ENCODE data around the gene CDK5RAP1.
A peak's percentile ranks its signal among the peaks of the same experiment; 100 is the strongest.

Gene CDK5RAP1

DNA sequence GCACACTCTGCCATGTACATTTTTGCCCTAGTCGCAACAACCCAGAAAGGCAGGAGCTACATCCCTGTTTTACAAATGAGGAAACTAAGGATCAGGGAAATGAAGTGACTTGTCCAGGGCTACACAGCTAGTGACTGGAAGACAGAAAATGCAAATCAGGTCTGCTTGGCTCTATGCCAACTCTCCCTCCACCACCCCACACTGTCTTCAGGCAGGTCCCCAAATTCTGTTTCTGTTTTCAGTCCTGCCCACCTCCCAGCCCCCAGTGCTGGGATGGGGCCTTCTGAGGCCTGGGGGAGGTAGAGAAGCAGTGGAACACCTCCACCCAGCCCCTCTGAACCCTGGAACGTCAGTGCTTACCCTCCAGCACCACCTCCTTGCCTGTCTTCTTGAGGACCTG lies 37.2 kb upstream of the CDK5RAP1 start:
- TF ChIP-seq ZNF8 (CRISPR knock-in tag; IDR thresholded peaks at IDR 0.05) (no peak), PPARA (CRISPR knock-in tag; IDR thresholded peaks at IDR 0.05; ENCODE audit: borderline replicate concordance) (no peak)

DNA sequence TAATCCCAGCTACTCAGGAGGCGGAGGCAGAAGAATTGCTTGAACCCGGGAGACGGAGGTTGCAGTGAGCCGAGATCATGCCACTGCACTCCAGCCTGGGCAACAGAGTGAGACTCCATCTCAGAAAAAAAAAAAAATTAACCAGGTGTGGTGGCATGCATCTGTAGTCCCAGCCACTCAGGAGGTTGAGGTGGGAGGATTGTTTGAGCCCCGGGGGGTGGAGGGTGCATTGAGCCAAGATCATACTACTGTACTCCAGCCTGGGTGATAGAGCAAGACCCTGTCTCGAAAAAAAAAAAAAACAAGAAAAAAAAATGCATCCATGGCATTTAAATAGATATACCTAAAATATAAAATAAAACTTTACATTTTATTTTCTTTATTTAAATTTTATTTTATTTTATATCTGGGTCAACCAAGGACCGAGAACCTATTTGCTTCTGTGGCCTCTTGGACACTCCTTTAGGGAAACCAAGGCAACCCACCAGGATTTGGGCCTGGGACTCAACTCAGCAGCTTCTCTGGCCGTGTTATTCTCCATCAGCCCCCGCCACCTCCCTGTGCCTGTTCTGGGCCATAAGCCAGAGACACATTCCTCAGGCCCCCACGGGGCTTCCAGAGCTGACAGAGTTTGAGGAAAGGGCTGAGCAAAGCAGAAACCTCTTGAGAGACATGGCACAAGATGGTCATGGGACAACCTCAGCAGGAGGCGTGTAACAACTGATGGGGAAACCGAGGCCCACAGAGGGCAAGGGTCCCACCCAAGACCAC lies 36.0 kb upstream of the CDK5RAP1 start:
- ATAC-seq, result peak; percentile 39; the same call in 1 of the 3 replicates
- TF ChIP-seq BACH2 (CRISPR knock-in tag; IDR thresholded peaks at IDR 0.05; ENCODE audit: borderline replicate concordance) (no peak), TCF4 (CRISPR knock-in tag; IDR thresholded peaks at IDR 0.05; ENCODE audit: borderline replicate concordance) (no peak), ZC3H10 (CRISPR knock-in tag; IDR thresholded peaks at IDR 0.05) (no peak), ZFP30 (CRISPR knock-in tag; IDR thresholded peaks at IDR 0.05) (no peak), ISL1 (CRISPR knock-in tag; IDR thresholded peaks at IDR 0.05) (no peak), ZNF8 (CRISPR knock-in tag; IDR thresholded peaks at IDR 0.05) (no peak), POU6F1 (CRISPR knock-in tag; IDR thresholded peaks at IDR 0.05; ENCODE audit: borderline replicate concordance, low read depth) (no peak), ZFP3 (CRISPR knock-in tag; IDR thresholded peaks at IDR 0.05) (no peak), PATZ1 (CRISPR knock-in tag; IDR thresholded peaks at IDR 0.05; ENCODE audit: borderline replicate concordance) (no peak), GLIS3 (CRISPR knock-in tag; IDR thresholded peaks at IDR 0.05) (no peak), PPARA (CRISPR knock-in tag; IDR thresholded peaks at IDR 0.05; ENCODE audit: borderline replicate concordance) (no peak), ARNTL (CRISPR knock-in tag; IDR thresholded peaks at IDR 0.05; ENCODE audit: borderline replicate concordance, low read depth) (no peak), ZNF565 (CRISPR knock-in tag; conservative IDR thresholded peaks at IDR 0.05; ENCODE audit: low read depth) (no peak), RARB (CRISPR knock-in tag; IDR thresholded peaks at IDR 0.05) (no peak), ESRRG (CRISPR knock-in tag; IDR thresholded peaks at IDR 0.05) (no peak)
- TF ChIP-seq, protein P1, sequence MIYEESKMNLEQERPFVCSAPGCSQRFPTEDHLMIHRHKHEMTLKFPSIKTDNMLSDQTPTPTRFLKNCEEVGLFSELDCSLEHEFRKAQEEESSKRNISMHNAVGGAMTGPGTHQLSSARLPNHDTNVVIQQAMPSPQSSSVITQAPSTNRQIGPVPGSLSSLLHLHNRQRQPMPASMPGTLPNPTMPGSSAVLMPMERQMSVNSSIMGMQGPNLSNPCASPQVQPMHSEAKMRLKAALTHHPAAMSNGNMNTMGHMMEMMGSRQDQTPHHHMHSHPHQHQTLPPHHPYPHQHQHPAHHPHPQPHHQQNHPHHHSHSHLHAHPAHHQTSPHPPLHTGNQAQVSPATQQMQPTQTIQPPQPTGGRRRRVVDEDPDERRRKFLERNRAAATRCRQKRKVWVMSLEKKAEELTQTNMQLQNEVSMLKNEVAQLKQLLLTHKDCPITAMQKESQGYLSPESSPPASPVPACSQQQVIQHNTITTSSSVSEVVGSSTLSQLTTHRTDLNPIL (CRISPR knock-in tag; IDR thresholded peaks at IDR 0.05; ENCODE audit: low read depth), result no peak
- TF ChIP-seq, protein P2, sequence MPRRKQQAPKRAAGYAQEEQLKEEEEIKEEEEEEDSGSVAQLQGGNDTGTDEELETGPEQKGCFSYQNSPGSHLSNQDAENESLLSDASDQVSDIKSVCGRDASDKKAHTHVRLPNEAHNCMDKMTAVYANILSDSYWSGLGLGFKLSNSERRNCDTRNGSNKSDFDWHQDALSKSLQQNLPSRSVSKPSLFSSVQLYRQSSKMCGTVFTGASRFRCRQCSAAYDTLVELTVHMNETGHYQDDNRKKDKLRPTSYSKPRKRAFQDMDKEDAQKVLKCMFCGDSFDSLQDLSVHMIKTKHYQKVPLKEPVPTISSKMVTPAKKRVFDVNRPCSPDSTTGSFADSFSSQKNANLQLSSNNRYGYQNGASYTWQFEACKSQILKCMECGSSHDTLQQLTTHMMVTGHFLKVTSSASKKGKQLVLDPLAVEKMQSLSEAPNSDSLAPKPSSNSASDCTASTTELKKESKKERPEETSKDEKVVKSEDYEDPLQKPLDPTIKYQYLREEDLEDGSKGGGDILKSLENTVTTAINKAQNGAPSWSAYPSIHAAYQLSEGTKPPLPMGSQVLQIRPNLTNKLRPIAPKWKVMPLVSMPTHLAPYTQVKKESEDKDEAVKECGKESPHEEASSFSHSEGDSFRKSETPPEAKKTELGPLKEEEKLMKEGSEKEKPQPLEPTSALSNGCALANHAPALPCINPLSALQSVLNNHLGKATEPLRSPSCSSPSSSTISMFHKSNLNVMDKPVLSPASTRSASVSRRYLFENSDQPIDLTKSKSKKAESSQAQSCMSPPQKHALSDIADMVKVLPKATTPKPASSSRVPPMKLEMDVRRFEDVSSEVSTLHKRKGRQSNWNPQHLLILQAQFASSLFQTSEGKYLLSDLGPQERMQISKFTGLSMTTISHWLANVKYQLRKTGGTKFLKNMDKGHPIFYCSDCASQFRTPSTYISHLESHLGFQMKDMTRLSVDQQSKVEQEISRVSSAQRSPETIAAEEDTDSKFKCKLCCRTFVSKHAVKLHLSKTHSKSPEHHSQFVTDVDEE (CRISPR knock-in tag; IDR thresholded peaks at IDR 0.05), result no peak

More for the DNA sequence above, 37.2 kb upstream of the CDK5RAP1 start:
- ATAC-seq, result no peak

- ATAC-seq, result no peak
- no peak for TF ChIP-seq GLIS3 (CRISPR knock-in tag; IDR thresholded peaks at IDR 0.05)
- TF ChIP-seq ZFP30 (CRISPR knock-in tag; IDR thresholded peaks at IDR 0.05), result no peak
- TF ChIP-seq TCF4 (CRISPR knock-in tag; IDR thresholded peaks at IDR 0.05; ENCODE audit: borderline replicate concordance), result no peak
- no peak for TF ChIP-seq ARNTL (CRISPR knock-in tag; IDR thresholded peaks at IDR 0.05; ENCODE audit: borderline replicate concordance, low read depth)
These were observed 33.1 kb upstream of the CDK5RAP1 start for GRCh38 chr20:33434434-33434833.

- 0 out of 3 replicates have a peak, but pooled peaks have one; percentile 21 for ATAC-seq
- no peak for TF ChIP-seq TCF4 (CRISPR knock-in tag; IDR thresholded peaks at IDR 0.05; ENCODE audit: borderline replicate concordance)
- TF ChIP-seq, protein P1 (CRISPR knock-in tag; IDR thresholded peaks at IDR 0.05; ENCODE audit: low read depth), result no peak
- TF ChIP-seq, protein P2 (CRISPR knock-in tag; IDR thresholded peaks at IDR 0.05), result no peak
- TF ChIP-seq RARB (CRISPR knock-in tag; IDR thresholded peaks at IDR 0.05), result no peak
- no peak for TF ChIP-seq ZNF565 (CRISPR knock-in tag; conservative IDR thresholded peaks at IDR 0.05; ENCODE audit: low read depth)
- TF ChIP-seq ARNTL (CRISPR knock-in tag; IDR thresholded peaks at IDR 0.05; ENCODE audit: borderline replicate concordance, low read depth), result no peak
- TF ChIP-seq GLIS3 (CRISPR knock-in tag; IDR thresholded peaks at IDR 0.05), result no peak
- TF ChIP-seq POU6F1 (CRISPR knock-in tag; IDR thresholded peaks at IDR 0.05; ENCODE audit: borderline replicate concordance, low read depth), result no peak
- no peak for TF ChIP-seq BACH2 (CRISPR knock-in tag; IDR thresholded peaks at IDR 0.05; ENCODE audit: borderline replicate concordance)
These were observed 32.3 kb upstream of the CDK5RAP1 start for GRCh38 chr20:33433465-33434234.
